Upper lobe of left lung (tissue), 6 donors: ENCODE measurements around the gene HDAC8. TPM values are rescaled to one million over a fixed set of nuclear protein-coding genes. Genes with fewer than 3 reads are reported as not detected.

Experiments
- ATAC-seq, 2 donors: fragments of 200-7000 bp; cut with Tn5 transposase; one replicate each; pipeline ENCODE4 v1.9.1; 2022; ENCODE audit warnings: mild to moderate bottlenecking in 2 of 2, moderate library complexity in 2 of 2; ENCODE audit not compliant: low FRiP score in 2 of 2
- DNase-seq, 2 donors: peaks; one replicate each; pipeline ENCODE4 v3.0.0-alpha.2; 2019 to 2020
- H3K27ac ChIP-seq, 4 donors: fragments of 200-600 bp; sonication (generic); one replicate each; pipeline ENCODE4 v1.5.1; 2016 to 2019
- H3K27me3 ChIP-seq, 4 donors: fragments of 200-600 bp; sonication (generic); one replicate each; pipeline ENCODE4 v1.5.1; 2017 to 2019
- H3K36me3 ChIP-seq, 4 donors: fragments of 200-600 bp; sonication (generic); one replicate each; pipeline ENCODE4 v1.5.1; 2016 to 2019
- H3K4me1 ChIP-seq, 4 donors: fragments of 200-600 bp; sonication (generic); one replicate each; pipeline ENCODE4 v1.5.1; 2018 to 2019
- H3K4me3 ChIP-seq, 4 donors: fragments of 200-600 bp; sonication (generic); one replicate each; pipeline ENCODE4 v1.5.1; 2017 to 2019; ENCODE audit warnings: mild to moderate bottlenecking in 2 of 4, moderate library complexity in 1 of 4
- H3K9me3 ChIP-seq, 4 donors: fragments of 200-600 bp; sonication (generic); one replicate each; pipeline ENCODE4 v1.5.1; 2018 to 2019
- EP300 ChIP-seq, 4 donors: sonication (generic); formaldehyde crosslinking; IDR thresholded peaks; one replicate each; pipeline ENCODE4 v1.5.1; 2017; ENCODE audit warnings: antibody characterized with exemption in 4 of 4, control low read depth in 2 of 4
- POLR2A ChIP-seq, 4 donors: fragments of 450-650 bp; IDR thresholded peaks; one replicate each; pipeline ENCODE4 v1.5.1; 2016 to 2017; ENCODE audit warnings: antibody characterized with exemption in 4 of 4, mild to moderate bottlenecking in 2 of 4
- POLR2AphosphoS5 ChIP-seq, 2 donors: sonication (generic); formaldehyde crosslinking; IDR thresholded peaks; one replicate each; pipeline ENCODE4 v1.5.1; 2017; ENCODE audit warnings: antibody characterized with exemption in 2 of 2
- WGBS, 2 donors: methylation state at CpG; one replicate each; pipeline ENCODE4 v1.1.5; 2017 to 2018; 5-methylcytosine and 5-hydroxymethylcytosine counted together
- small RNA-seq, 4 donors: library from RNA; depleted of rRNA; stranded (forward); fragments of <200 nt; gene quantifications; one replicate each; pipeline ENCODE3, GENCODE V24; 2016
- total RNA-seq, 6 donors: library from RNA; depleted of rRNA in 4 of 6; stranded (reverse); fragments of >200 nt in 4 of 6; gene quantifications; one replicate each; pipeline versions ENCODE4 v1.1.0 to v1.2.1, GENCODE V29; 2016 to 2021
- TF ChIP-seq, protein P1 (sequence below), 6 experiments: fragments of 450-650 bp in 4 of 6; fragments of 200-600 bp in 2 of 6; sonication (generic) in 2 of 6; IDR thresholded peaks; one replicate each; pipeline ENCODE4 v1.5.1; 2016 to 2019; ENCODE audit warnings: antibody characterized with exemption in 6 of 6
- donor health status: DM: no; HTN: no; CAD: no; lungs with moderate emphysema.
- donor health status: DM: no; HTN: yes; CAD: no; lungs with severe emphysema.

The HDAC8 gene
- total RNA-seq, 6 donors from 2014 or later: 21.5 to 56.6 (median 35.0) TPM

DNA sequence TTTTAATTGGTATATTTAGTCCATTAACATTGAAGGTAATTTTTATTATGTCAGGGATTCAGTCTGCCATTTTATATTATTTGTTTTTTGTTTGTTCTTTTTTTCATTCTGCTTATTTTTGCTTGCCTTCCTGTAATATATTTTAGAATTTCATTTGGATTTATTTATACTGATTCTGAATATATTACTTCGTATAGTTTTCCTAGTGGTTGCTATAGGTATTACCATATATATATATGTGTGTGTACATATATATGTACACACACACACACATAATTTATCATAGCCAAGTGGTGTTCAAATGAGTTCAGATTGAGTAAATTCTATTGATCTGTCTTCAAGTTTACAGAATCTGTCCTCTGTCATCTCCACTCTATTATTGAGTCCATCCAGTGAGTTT, 278.1 kb downstream of the HDAC8 start:
- Histone ChIP-seq H3K4me1 (no peaks in the 10 kb centered on the region), H3K9me3 (no peaks in the 10 kb centered on the region), H3K4me3 (no peak overlapping the region), H3K27ac (no peak overlapping the region), H3K27me3 (no peaks in the 10 kb centered on the region), H3K36me3 (no peaks in the 10 kb centered on the region)
- no peak for ATAC-seq
- WGBS, 2 donors: 45 to 46% methylated on average over 1 of the region's 1 CpG
- TF ChIP-seq EP300 (IDR thresholded peaks at IDR 0.05): no peak
- no peak for TF ChIP-seq POLR2A (IDR thresholded peaks at IDR 0.05)
- TF ChIP-seq, protein P1, sequence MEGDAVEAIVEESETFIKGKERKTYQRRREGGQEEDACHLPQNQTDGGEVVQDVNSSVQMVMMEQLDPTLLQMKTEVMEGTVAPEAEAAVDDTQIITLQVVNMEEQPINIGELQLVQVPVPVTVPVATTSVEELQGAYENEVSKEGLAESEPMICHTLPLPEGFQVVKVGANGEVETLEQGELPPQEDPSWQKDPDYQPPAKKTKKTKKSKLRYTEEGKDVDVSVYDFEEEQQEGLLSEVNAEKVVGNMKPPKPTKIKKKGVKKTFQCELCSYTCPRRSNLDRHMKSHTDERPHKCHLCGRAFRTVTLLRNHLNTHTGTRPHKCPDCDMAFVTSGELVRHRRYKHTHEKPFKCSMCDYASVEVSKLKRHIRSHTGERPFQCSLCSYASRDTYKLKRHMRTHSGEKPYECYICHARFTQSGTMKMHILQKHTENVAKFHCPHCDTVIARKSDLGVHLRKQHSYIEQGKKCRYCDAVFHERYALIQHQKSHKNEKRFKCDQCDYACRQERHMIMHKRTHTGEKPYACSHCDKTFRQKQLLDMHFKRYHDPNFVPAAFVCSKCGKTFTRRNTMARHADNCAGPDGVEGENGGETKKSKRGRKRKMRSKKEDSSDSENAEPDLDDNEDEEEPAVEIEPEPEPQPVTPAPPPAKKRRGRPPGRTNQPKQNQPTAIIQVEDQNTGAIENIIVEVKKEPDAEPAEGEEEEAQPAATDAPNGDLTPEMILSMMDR (IDR thresholded peaks at IDR 0.05): no peak
- TF ChIP-seq POLR2AphosphoS5 (IDR thresholded peaks at IDR 0.05): no peak
- no peak for DNase-seq

DNA sequence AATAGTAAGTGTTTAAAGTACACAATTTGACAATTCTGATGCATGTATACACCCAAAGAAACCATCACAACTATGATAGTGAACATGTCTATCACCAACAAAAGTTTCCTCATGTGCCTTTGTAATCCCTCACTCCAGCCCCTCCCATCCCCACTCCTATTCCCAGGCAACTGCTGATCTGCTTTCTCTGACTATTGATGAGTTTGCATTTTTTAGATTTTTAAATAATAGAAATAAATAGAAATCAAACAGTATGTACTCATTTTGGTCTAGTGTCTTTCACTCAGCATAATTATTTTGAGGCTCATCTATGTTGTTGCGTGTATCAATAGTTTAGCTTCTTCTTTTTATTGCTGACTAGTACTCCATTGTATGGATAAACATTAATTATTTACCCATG, 290.3 kb downstream of the HDAC8 start:
- ATAC-seq (no peak), DNase-seq (no peak)
- Histone ChIP-seq H3K9me3 (no peaks in the 10 kb centered on the region), H3K27ac (no peak overlapping the region), H3K36me3 (no peaks in the 10 kb centered on the region), H3K4me3 (no peak overlapping the region), H3K27me3 (no peaks in the 10 kb centered on the region), H3K4me1 (peaks cover 0 to 5% (median 0%) of the 10 kb centered on the region in 4 donors)
- TF ChIP-seq EP300 (IDR thresholded peaks at IDR 0.05) (no peak), POLR2A (IDR thresholded peaks at IDR 0.05) (no peak), POLR2AphosphoS5 (IDR thresholded peaks at IDR 0.05) (no peak)
- TF ChIP-seq, protein P1 (IDR thresholded peaks at IDR 0.05): no peak
- WGBS, 2 donors: 95 to 100% methylated on average over 1 of the region's 1 CpG

DNA sequence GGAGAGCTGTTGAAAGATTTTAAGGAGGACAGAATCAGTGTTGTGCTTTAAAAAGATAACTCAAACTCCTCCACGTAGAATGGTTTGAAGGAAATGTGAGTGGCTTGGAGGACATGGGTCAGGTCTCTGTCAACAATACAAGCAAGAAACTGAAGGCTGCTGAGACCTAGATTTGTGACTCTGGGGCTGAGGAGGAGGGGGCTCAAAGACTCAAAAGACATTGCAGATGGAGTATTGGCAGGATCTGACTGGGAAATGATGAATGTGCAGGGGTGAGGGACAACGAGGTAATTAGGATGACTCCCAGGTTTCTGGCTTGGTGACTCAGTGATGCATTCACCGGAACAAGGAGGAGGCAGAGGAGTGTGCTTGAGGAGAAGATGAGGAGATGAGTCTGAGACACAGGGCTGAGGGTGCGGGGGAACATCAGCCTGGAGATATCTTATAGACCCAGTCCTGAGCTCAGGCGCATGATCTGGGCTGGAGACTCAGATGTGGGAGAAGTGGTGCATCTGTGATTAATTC, 292.3 kb downstream of the HDAC8 start:
- no peak overlapping the region for H3K27ac ChIP-seq
- H3K4me1 ChIP-seq: peaks cover 6 to 17% (median 7%) of the 10 kb centered on the region in 4 donors
- ATAC-seq: no peak
- no peaks in the 10 kb centered on the region for H3K9me3 ChIP-seq
- 77 to 85% methylated on average over 3 to 5 of the region's 5 CpGs for WGBS, 2 donors
- H3K36me3 ChIP-seq: peaks cover 0 to 6% (median under 1%) of the 10 kb centered on the region in 4 donors
- TF ChIP-seq POLR2AphosphoS5 (IDR thresholded peaks at IDR 0.05) (no peak), POLR2A (IDR thresholded peaks at IDR 0.05) (no peak), EP300 (IDR thresholded peaks at IDR 0.05) (no peak)
- TF ChIP-seq, protein P1 (IDR thresholded peaks at IDR 0.05): no peak
- no peak for DNase-seq
- H3K4me3 ChIP-seq: no peak overlapping the region
- no peaks in the 10 kb centered on the region for H3K27me3 ChIP-seq

Small RNAs within 50 kb of the gene (small RNA-seq; reads per million reads assigned to genes)
- gene RF00019 (0 reads per million in 4 donors), gene RNU2-68P (0 to 2.1 (median 0.14) reads per million in 4 donors)

Other genes with a start within 250 kb of the HDAC8 start
- gene PHKA1, start 141.5 kb upstream of the HDAC8 start, total RNA-seq: 10 to 100 TPM in 1 of 6 donors, 1 to 10 TPM in 5; 2.3 to 10.5 (median 3.4) TPM
- 1 to 10 TPM in 1 of 6 donors, under 1 TPM in 4, not detected in 1; 0.24 to 1.4 (median 0.79) TPM for gene DMRTC1B, start 204.0 kb upstream of the HDAC8 start, total RNA-seq
- not detected for gene FAM236B, start 209.8 kb upstream of the HDAC8 start, total RNA-seq
- gene FAM236D, start 235.4 kb upstream of the HDAC8 start, total RNA-seq: not detected